HCT116 (cell line): Measurements from ENCODE around the gene CETN1. TPM values are rescaled to one million over a fixed set of nuclear protein-coding genes. Genes with fewer than 3 reads are reported as not detected.

ENCODE experiments used
- ATAC-seq: fragments of 200-7000 bp; cut with Tn5 transposase; 2 replicates; pipeline ENCODE4 v1.9.1; 2020; ENCODE audit warnings: mild to moderate bottlenecking, moderate library complexity
- BruUV-seq: library from RNA; stranded (reverse); fragments of 400-500 nt; replicated peaks from 2 replicates; lab custom pipeline; 2021; lab: Mats Ljungman, UMichigan
- CTCF ChIA-PET: fragments of 300-600 bp; sonication (Branson Sonifier 250); formaldehyde crosslinking; loops from one replicate; lab custom pipeline; 2021; ENCODE audit warnings: antibody characterized with exemption; lab: Charles Lee
- POLR2A ChIA-PET: fragments of 300-600, 350-600 bp; sonication (Branson Sonifier 250); formaldehyde crosslinking; loops from one replicate; lab custom pipeline; 2021; ENCODE audit warnings: antibody characterized with exemption; lab: Charles Lee
- RAD21 ChIA-PET, 2 experiments: fragments of 300-600 bp; sonication (Branson Sonifier 250); formaldehyde crosslinking; loops; one replicate each; lab custom pipeline; 2023; ENCODE audit warnings: low total read pairs in 2 of 2; ENCODE audit not compliant: uncharacterized antibody in 2 of 2, unreplicated experiment in 2 of 2, low non-redundant PET in 1 of 2; lab: Charles Lee
- DNase-seq: peaks from one replicate; pipeline ENCODE4 v3.0.0-alpha.2; 2010; ENCODE audit warnings: low read depth, low spot score
- H2AFZ ChIP-seq: fragments of 200-600 bp; shearing (Covaris generic), sonication (generic); 2 replicates; pipeline ENCODE4 v1.6.1; 2017; ENCODE audit warnings: low read depth, mixed run types, mixed read lengths, antibody characterized with exemption, low read length; ENCODE audit not compliant: poor library complexity, severe bottlenecking
- H3K27ac ChIP-seq: 2 replicates; pipeline ENCODE4 v1.5.1; 2012; ENCODE audit warnings: low read depth, low read length
- H3K27me3 ChIP-seq: fragments of 200-600 bp; sonication (generic); 2 replicates; pipeline ENCODE4 v1.6.1; 2016; ENCODE audit warnings: mixed run types, low read length, mixed read lengths; ENCODE audit not compliant: insufficient read depth
- H3K36me3 ChIP-seq, 2 experiments: fragments of 200-500 bp in 1 of 2; fragments of 200-600 bp in 1 of 2; sonication (Bioruptor generic) in 1 of 2; sonication (generic) in 1 of 2; 2 replicates each; pipeline versions ENCODE4 v1.5.1 to v1.6.1; 2014 to 2016; ENCODE audit warnings: low read length in 2 of 2, inconsistent platforms in 1 of 2, mixed read lengths in 1 of 2, mixed run types in 1 of 2; ENCODE audit not compliant: insufficient read depth in 2 of 2, control insufficient read depth in 1 of 2
- H3K4me1 ChIP-seq, 2 experiments: fragments of 200-600 bp in 1 of 2; sonication (generic) in 1 of 2; 2 replicates each; pipeline versions ENCODE4 v1.5.1 to v1.6.1; 2012 to 2017; ENCODE audit warnings: low read length in 2 of 2, inconsistent platforms in 1 of 2, mild to moderate bottlenecking in 1 of 2, mixed read lengths in 1 of 2, mixed run types in 1 of 2, moderate library complexity in 1 of 2; ENCODE audit not compliant: insufficient read depth in 2 of 2, control insufficient read depth in 1 of 2
- H3K4me2 ChIP-seq: fragments of 200-600 bp; sonication (generic); 2 replicates; pipeline ENCODE4 v1.6.1; 2017; ENCODE audit warnings: mixed run types, low read length, mixed read lengths
- H3K4me3 ChIP-seq, 2 experiments: fragments of 200-600 bp in 1 of 2; sonication (generic) in 1 of 2; replicated peaks in 1 of 2; 2 replicates each; pipeline ENCODE4 v1.5.1; 2011 to 2016; ENCODE audit warnings: low read length in 2 of 2, control low read depth in 1 of 2, low read depth in 1 of 2, mild to moderate bottlenecking in 1 of 2, mixed read lengths in 1 of 2, mixed run types in 1 of 2
- H3K79me2 ChIP-seq: fragments of 200-600 bp; sonication (generic); 2 replicates; pipeline ENCODE4 v1.6.1; 2017; ENCODE audit warnings: mild to moderate bottlenecking, mixed run types, low read length, moderate library complexity, mixed read lengths; ENCODE audit not compliant: insufficient read depth
- H3K9ac ChIP-seq: fragments of 200-600 bp; sonication (generic); 2 replicates; pipeline ENCODE4 v1.6.1; 2016; ENCODE audit warnings: low read length, mixed read lengths
- H3K9me2 ChIP-seq: fragments of 200-600 bp; sonication (generic), shearing (Covaris generic); 2 replicates; pipeline ENCODE4 v1.6.1; 2017; ENCODE audit warnings: mixed run types, mild to moderate bottlenecking, moderate library complexity; ENCODE audit not compliant: insufficient read depth
- H3K9me3 ChIP-seq, 2 experiments: fragments of 200-500 bp in 1 of 2; fragments of 200-600 bp in 1 of 2; sonication (Bioruptor generic) in 1 of 2; sonication (generic) in 1 of 2; 2 replicates each; pipeline ENCODE4 v1.6.1; 2014 to 2017; ENCODE audit warnings: low read length in 2 of 2, mixed read lengths in 2 of 2, inconsistent platforms in 1 of 2, low read depth in 1 of 2, mild to moderate bottlenecking in 1 of 2, mixed run types in 1 of 2, moderate library complexity in 1 of 2; ENCODE audit not compliant: control insufficient read depth in 1 of 2, insufficient read depth in 1 of 2
- H4K20me1 ChIP-seq: fragments of 200-600 bp; sonication (generic), shearing (Covaris generic); 2 replicates; pipeline ENCODE4 v1.6.1; 2017; ENCODE audit warnings: mixed run types, mild to moderate bottlenecking, moderate library complexity; ENCODE audit not compliant: insufficient read depth
- EGR1 ChIP-seq: IDR thresholded peaks from 2 replicates; pipeline ENCODE4 v1.6.1; 2012; ENCODE audit warnings: low read depth
- JUND ChIP-seq: IDR thresholded peaks from 2 replicates; pipeline ENCODE4 v1.6.1; 2012
- RAD21 ChIP-seq: IDR thresholded peaks from 2 replicates; pipeline ENCODE4 v1.6.1; 2012; ENCODE audit warnings: low read depth, mild to moderate bottlenecking
- SIN3A ChIP-seq: IDR thresholded peaks from 2 replicates; pipeline ENCODE4 v1.6.1; 2012; ENCODE audit warnings: low read depth
- SP1 ChIP-seq: IDR thresholded peaks from 2 replicates; pipeline ENCODE4 v1.6.1; 2012; ENCODE audit warnings: low read depth
- intact Hi-C: fragments of 100-400 bp; cut with micrococcal nuclease; formaldehyde crosslinking; loops from 2 replicates; pipeline ENCODE4 v1.10.0; 2022
- total RNA-seq: library from RNA; stranded (reverse); gene quantifications from one replicate; pipeline ENCODE4 v1.2.1, GENCODE V29; 2021; ENCODE audit not compliant: unreplicated experiment
- TF ChIP-seq, protein P1 (sequence below): IDR thresholded peaks from 2 replicates; pipeline ENCODE4 v1.6.1; 2011; ENCODE audit warnings: mild to moderate bottlenecking, low read length, moderate library complexity; ENCODE audit not compliant: insufficient replicate concordance; ENCODE audit errors: extremely low read depth
- TF ChIP-seq, protein P2 (sequence below), 3 experiments: fragments of 200-600 bp in 1 of 3; sonication (generic) in 1 of 3; IDR thresholded peaks in 2 of 3; conservative IDR thresholded peaks in 1 of 3; 2 replicates each; pipeline ENCODE4 v1.5.1; 2012 to 2017; ENCODE audit warnings: low read depth in 2 of 3, low read length in 2 of 3, antibody characterized with exemption in 1 of 3, borderline replicate concordance in 1 of 3, control low read depth in 1 of 3, mild to moderate bottlenecking in 1 of 3, mixed read lengths in 1 of 3, mixed run types in 1 of 3, moderate library complexity in 1 of 3; ENCODE audit not compliant: insufficient read depth in 1 of 3
- TF ChIP-seq, protein P3 (sequence below): IDR thresholded peaks from 2 replicates; pipeline ENCODE4 v1.6.1; 2012; ENCODE audit warnings: low read depth

Gene CETN1
- total RNA-seq, 1 experiment from 2014 or later = not detected

DNA sequence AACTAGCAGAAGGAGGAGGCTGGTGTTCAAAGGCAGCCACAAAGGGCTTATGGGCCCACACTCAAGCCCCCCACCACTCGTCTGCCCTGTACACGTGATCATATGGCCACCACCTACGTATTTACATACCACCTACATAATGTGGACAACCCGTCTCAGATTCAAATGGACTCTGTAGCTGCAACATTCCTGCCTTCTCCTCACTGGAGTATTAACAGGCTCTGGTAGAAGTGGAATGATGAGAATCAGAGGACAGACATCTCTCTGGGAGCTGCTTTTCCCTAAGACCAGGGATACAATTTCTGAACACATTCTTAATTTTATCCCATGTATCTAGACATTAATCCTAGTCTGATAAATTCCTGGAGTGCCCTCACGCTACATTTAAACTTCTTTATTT, 9.5 kb upstream of the CETN1 start:
- no peak overlapping the region for H2AFZ ChIP-seq
- CTCF ChIA-PET = no interaction called here
- no peaks in the 10 kb centered on the region for H3K9me3 ChIP-seq
- H3K27me3 ChIP-seq = peaks cover 17% of the 10 kb centered on the region; the same call in 1 of the 2 replicates
- no peaks in the 10 kb centered on the region for H3K79me2 ChIP-seq
- BruUV-seq = no TSS peak
- no peak for TF ChIP-seq JUND
- TF ChIP-seq, protein P1, sequence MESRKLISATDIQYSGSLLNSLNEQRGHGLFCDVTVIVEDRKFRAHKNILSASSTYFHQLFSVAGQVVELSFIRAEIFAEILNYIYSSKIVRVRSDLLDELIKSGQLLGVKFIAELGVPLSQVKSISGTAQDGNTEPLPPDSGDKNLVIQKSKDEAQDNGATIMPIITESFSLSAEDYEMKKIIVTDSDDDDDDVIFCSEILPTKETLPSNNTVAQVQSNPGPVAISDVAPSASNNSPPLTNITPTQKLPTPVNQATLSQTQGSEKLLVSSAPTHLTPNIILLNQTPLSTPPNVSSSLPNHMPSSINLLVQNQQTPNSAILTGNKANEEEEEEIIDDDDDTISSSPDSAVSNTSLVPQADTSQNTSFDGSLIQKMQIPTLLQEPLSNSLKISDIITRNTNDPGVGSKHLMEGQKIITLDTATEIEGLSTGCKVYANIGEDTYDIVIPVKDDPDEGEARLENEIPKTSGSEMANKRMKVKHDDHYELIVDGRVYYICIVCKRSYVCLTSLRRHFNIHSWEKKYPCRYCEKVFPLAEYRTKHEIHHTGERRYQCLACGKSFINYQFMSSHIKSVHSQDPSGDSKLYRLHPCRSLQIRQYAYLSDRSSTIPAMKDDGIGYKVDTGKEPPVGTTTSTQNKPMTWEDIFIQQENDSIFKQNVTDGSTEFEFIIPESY = no peak
- TF ChIP-seq EGR1 = no peak
- TF ChIP-seq, all 23 proteins: peak for 0
- Histone ChIP-seq H3K9me2 (no peaks in the 10 kb centered on the region), H3K27ac (no peak overlapping the region), H3K4me3 (no peak overlapping the region), H3K36me3 (no peaks in the 10 kb centered on the region), H3K4me1 (no peaks in the 10 kb centered on the region), H3K4me2 (no peak overlapping the region), H4K20me1 (no peaks in the 10 kb centered on the region), H3K9ac (no peak overlapping the region)
- intact Hi-C loops = no loop called here
- no peak for ATAC-seq
- ChIA-PET RAD21 (no interaction called here), POLR2A (no interaction called here)
- DNase-seq = no peak

DNA sequence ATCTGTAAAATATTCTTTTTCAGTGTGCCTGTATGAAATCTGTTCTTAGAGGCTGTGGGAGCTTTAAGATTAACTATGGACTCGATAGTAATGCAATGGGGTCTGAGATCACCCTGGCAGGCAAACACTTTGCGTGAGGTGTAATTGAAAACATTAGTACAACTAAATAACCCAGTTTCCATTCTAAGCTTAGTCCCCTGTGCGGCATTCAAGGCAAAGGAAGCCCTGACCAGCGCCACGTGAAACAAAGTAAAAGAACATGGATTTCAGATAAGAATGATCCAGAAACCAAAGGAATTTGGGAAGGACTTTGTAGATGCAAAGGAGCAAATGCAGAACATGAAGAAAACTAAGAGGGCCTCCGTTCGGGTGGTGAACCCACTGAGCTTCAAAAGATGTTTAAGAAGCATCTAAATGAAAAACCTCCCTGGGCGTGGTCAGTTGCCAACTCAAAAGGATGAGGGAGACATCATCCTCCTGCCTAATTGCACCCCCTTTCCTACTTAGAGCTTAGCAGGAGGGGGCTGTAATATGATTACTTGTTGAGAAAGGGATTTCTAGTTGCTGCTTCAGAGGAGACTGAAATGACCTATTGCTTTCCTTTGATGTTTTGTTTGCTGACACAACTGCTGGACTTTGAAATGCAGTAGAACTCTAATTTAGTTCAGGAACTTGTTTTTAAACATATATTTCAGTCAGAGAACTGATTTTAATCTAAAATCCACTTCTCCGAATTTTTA, 7.9 kb upstream of the CETN1 start:
- Histone ChIP-seq H3K9ac (no peak overlapping the region), H3K36me3 (no peaks in the 10 kb centered on the region), H3K9me2 (no peaks in the 10 kb centered on the region), H3K4me2 (no peak overlapping the region), H3K9me3 (no peaks in the 10 kb centered on the region), H3K4me1 (no peaks in the 10 kb centered on the region), H3K27me3 (peaks cover 9% of the 10 kb centered on the region; the same call in 1 of the 2 replicates), H3K4me3 (no peak overlapping the region), H4K20me1 (no peaks in the 10 kb centered on the region), H2AFZ (no peak overlapping the region), H3K79me2 (no peaks in the 10 kb centered on the region), H3K27ac (no peak overlapping the region)
- intact Hi-C loops = no loop called here
- DNase-seq (no peak), ATAC-seq (no peak)
- ChIA-PET POLR2A (no interaction called here), CTCF (no interaction called here), RAD21 (no interaction called here)
- BruUV-seq = no TSS peak
- TF ChIP-seq JUND = no peak
- TF ChIP-seq RAD21 = no peak
- TF ChIP-seq, protein P2, sequence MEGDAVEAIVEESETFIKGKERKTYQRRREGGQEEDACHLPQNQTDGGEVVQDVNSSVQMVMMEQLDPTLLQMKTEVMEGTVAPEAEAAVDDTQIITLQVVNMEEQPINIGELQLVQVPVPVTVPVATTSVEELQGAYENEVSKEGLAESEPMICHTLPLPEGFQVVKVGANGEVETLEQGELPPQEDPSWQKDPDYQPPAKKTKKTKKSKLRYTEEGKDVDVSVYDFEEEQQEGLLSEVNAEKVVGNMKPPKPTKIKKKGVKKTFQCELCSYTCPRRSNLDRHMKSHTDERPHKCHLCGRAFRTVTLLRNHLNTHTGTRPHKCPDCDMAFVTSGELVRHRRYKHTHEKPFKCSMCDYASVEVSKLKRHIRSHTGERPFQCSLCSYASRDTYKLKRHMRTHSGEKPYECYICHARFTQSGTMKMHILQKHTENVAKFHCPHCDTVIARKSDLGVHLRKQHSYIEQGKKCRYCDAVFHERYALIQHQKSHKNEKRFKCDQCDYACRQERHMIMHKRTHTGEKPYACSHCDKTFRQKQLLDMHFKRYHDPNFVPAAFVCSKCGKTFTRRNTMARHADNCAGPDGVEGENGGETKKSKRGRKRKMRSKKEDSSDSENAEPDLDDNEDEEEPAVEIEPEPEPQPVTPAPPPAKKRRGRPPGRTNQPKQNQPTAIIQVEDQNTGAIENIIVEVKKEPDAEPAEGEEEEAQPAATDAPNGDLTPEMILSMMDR (IDR thresholded peaks at IDR 0.05 in 2 of 3, conservative IDR thresholded peaks at IDR 0.05 in 1 of 3; ENCODE audit: borderline replicate concordance in 1 of 3, insufficient read depth in 1 of 3, low read depth in 2 of 3, low read length in 2 of 3) = no peak
- no peak for TF ChIP-seq SIN3A
- no peak for TF ChIP-seq SP1
- TF ChIP-seq, protein P3, sequence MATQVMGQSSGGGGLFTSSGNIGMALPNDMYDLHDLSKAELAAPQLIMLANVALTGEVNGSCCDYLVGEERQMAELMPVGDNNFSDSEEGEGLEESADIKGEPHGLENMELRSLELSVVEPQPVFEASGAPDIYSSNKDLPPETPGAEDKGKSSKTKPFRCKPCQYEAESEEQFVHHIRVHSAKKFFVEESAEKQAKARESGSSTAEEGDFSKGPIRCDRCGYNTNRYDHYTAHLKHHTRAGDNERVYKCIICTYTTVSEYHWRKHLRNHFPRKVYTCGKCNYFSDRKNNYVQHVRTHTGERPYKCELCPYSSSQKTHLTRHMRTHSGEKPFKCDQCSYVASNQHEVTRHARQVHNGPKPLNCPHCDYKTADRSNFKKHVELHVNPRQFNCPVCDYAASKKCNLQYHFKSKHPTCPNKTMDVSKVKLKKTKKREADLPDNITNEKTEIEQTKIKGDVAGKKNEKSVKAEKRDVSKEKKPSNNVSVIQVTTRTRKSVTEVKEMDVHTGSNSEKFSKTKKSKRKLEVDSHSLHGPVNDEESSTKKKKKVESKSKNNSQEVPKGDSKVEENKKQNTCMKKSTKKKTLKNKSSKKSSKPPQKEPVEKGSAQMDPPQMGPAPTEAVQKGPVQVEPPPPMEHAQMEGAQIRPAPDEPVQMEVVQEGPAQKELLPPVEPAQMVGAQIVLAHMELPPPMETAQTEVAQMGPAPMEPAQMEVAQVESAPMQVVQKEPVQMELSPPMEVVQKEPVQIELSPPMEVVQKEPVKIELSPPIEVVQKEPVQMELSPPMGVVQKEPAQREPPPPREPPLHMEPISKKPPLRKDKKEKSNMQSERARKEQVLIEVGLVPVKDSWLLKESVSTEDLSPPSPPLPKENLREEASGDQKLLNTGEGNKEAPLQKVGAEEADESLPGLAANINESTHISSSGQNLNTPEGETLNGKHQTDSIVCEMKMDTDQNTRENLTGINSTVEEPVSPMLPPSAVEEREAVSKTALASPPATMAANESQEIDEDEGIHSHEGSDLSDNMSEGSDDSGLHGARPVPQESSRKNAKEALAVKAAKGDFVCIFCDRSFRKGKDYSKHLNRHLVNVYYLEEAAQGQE = no peak
- no peak for TF ChIP-seq EGR1
